GM18498 (cell line): ENCODE data around the gene RGS6.

ENCODE experiments used
- ATAC-seq: cut with Tn5 transposase; IDR thresholded peaks from one replicate; pipeline ENCODE4 v1.9.1; 2021; ENCODE audit warnings: mild to moderate bottlenecking, moderate library complexity; ENCODE audit not compliant: unreplicated experiment

RGS6 gene

GRCh38 chr14:71942904-71943694 is 10.9 kb downstream of the RGS6 start:
- no peak for ATAC-seq

GRCh38 chr14:71943695-71944018 is 11.4 kb downstream of the RGS6 start:
- ATAC-seq, result no peak

- ATAC-seq, result no peak
These were observed 15.8 kb downstream of the RGS6 start for GRCh38 chr14:71947947-71948500.

GRCh38 chr14:71952381-71953363 is 20.4 kb downstream of the RGS6 start:
- ATAC-seq, result no peak

GRCh38 chr14:71956920-71957563 is 24.8 kb downstream of the RGS6 start:
- peak; percentile 76 for ATAC-seq

GRCh38 chr14:71959055-71959454 is 26.8 kb downstream of the RGS6 start:
- no peak for ATAC-seq

GRCh38 chr14:71960494-71961353 is 28.5 kb downstream of the RGS6 start:
- ATAC-seq, result no peak

- no peak for ATAC-seq
These were observed 29.7 kb downstream of the RGS6 start for GRCh38 chr14:71961972-71962371.

- ATAC-seq, result no peak
These were observed 32.5 kb downstream of the RGS6 start for GRCh38 chr14:71964716-71965115.

- ATAC-seq, result no peak
These were observed 34.3 kb downstream of the RGS6 start for GRCh38 chr14:71966528-71966927.

- no peak for ATAC-seq
These were observed 35.5 kb downstream of the RGS6 start for GRCh38 chr14:71967704-71968103.

GRCh38 chr14:71970272-71970671 is 38.0 kb downstream of the RGS6 start:
- no peak for ATAC-seq

GRCh38 chr14:71985538-71986189 is 53.4 kb downstream of the RGS6 start:
- no peak for ATAC-seq

- ATAC-seq, result no peak
These were observed 56.2 kb downstream of the RGS6 start for GRCh38 chr14:71988476-71988875.

- no peak for ATAC-seq
These were observed 56.7 kb downstream of the RGS6 start for GRCh38 chr14:71988939-71989338.

GRCh38 chr14:71994416-71994815 is 62.2 kb downstream of the RGS6 start:
- no peak for ATAC-seq

- ATAC-seq, result no peak
These were observed 63.5 kb downstream of the RGS6 start for GRCh38 chr14:71995741-71996140.

- ATAC-seq, result no peak
These were observed 64.4 kb downstream of the RGS6 start for GRCh38 chr14:71996610-71997009.

GRCh38 chr14:72000907-72001306 is 68.7 kb downstream of the RGS6 start:
- ATAC-seq, result no peak

GRCh38 chr14:72002731-72003130 is 70.5 kb downstream of the RGS6 start:
- ATAC-seq, result no peak
